ENCODE results near the gene TADA3. TPM values are rescaled to one million over a fixed set of nuclear protein-coding genes. Genes with fewer than 3 reads are reported as not detected.

The TADA3 gene
- polyA plus RNA-seq, 2 of the 4 experiments (the other 2 are of a cell fraction), result 42.6 to 50.3 TPM

DNA sequence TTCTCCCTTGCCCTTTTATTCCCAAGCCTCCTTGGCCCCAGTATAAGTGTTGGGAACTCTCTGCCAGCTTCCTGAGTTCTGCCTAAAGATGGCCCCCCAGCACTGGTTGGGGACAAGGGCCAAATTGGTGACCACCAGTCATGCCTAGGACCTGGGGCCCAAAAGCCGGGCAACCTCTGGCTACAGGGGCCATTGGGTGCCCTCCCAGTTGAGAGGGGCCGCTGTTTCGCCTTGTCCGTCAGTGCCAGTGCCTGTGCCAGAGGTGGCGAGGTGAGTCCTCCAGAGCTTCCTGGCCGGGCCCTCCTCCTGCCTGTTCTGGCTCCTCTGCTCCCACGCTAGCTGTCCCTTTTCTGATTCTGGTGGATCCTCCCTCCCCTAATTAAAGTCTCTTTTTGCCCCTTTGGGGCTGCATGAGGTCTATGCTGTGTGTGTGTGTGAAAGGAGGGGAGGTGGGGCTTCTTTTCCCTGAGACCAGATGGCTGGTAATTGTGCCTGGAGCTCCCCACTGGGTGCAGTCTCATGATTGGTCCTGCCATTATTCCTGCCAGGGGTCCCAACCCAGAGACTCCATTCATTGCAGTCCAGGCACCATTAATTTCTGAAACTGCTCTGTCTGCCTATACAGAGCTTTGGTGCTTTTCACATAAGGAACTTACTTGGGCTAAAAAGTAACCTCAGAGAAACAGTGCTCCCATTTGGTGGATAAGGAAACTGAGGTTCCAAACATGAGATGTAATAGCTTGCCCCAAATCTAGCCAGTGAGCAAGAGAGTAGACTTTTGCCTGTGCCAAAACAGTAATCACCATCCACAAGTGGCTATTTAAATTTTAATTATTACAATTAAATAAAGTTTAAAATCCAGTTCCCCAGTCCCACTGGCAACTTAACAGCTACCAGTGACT is 14.7 kb upstream of the TADA3 start:
- FAIRE-seq, result no peak
- ChIA-PET POLR2A (interaction anchor here (3.2 kb wide), 1 partner anchor 14 kb away, joined by 17 read pairs; the partner anchor contains the start of genes ARPC4 and TADA3), CTCF (interaction anchor here (0.6 to 2.0 kb wide), 9 partner anchors 14 to 440 kb away, joined by 3 to 8 read pairs (median 3); partner anchors contain the start of genes ARPC4, CRELD1 and TADA3)
- H3K4me3 ChIP-seq, result no peak overlapping the region
- no peaks in the 10 kb centered on the region for H3K9me3 ChIP-seq
- H3K4me1 ChIP-seq, result peaks cover 25% of the 10 kb centered on the region
- no peak overlapping the region for H3K27ac ChIP-seq
- ATAC-seq, result no peak
- no peak overlapping the region for H3K4me2 ChIP-seq
- no peak for DNase-seq (ENCODE audit: low read depth in 1 of 2, low spot score in 1 of 2)
- 0 out of 2 replicates have a peak, but pooled peaks have one; percentile 28 for TF ChIP-seq KDM1A (IDR thresholded peaks at IDR 0.05; ENCODE audit: low read depth)
- TF ChIP-seq HEYL (CRISPR knock-in tag; IDR thresholded peaks at IDR 0.05), result no peak
- WGBS (ENCODE audit: missing lambda C conversion rate), result 100% methylated on average over 7 of the region's 7 CpGs

DNA sequence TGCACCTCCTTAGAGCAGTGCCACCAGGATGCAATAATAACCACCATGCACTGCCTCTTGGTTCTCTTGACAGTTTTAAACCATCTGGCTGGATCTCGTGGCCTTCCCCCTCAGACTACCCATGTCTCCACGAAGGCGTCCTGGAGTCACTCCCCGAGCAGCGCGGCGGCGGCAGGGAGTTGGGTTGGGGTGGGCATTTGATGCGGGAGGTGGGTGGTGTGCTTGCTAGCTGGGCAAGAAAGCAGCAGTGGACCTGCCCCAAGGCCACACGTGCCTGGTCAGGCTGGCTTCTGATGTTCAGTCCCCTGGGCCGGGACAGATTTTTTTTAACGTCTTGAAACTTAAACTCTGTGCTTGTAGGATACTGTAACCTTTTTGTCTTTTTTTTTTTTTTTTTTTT is 13.9 kb upstream of the TADA3 start:
- Histone ChIP-seq H3K9me3 (no peaks in the 10 kb centered on the region), H3K27ac (no peak overlapping the region), H3K4me1 (peaks cover 25% of the 10 kb centered on the region), H3K4me2 (no peak overlapping the region), H3K4me3 (no peak overlapping the region)
- ChIA-PET POLR2A (interaction anchor here (3.8 kb wide), 1 partner anchor 13 kb away, joined by 14 read pairs; the partner anchor contains the start of genes ARPC4 and TADA3), CTCF (interaction anchor here (1.2 to 1.9 kb wide), 2 partner anchors 13 to 91 kb away, joined by 5 read pairs; partner anchors contain the start of genes ARPC4 and TADA3)
- FAIRE-seq (no peak), ATAC-seq (no peak), DNase-seq (ENCODE audit: low read depth in 1 of 2, low spot score in 1 of 2) (no peak)
- TF ChIP-seq KDM5A (IDR thresholded peaks at IDR 0.05), result no peak
- TF ChIP-seq ZFP36 (IDR thresholded peaks at IDR 0.05; ENCODE audit: borderline replicate concordance, partially characterized antibody), result no peak
- TF ChIP-seq, protein P1, sequence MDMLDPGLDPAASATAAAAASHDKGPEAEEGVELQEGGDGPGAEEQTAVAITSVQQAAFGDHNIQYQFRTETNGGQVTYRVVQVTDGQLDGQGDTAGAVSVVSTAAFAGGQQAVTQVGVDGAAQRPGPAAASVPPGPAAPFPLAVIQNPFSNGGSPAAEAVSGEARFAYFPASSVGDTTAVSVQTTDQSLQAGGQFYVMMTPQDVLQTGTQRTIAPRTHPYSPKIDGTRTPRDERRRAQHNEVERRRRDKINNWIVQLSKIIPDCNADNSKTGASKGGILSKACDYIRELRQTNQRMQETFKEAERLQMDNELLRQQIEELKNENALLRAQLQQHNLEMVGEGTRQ (IDR thresholded peaks at IDR 0.05), result no peak
- TF ChIP-seq, protein P2, sequence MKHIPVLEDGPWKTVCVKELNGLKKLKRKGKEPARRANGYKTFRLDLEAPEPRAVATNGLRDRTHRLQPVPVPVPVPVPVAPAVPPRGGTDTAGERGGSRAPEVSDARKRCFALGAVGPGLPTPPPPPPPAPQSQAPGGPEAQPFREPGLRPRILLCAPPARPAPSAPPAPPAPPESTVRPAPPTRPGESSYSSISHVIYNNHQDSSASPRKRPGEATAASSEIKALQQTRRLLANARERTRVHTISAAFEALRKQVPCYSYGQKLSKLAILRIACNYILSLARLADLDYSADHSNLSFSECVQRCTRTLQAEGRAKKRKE (CRISPR knock-in tag; IDR thresholded peaks at IDR 0.05; ENCODE audit: low read depth), result no peak
- TF ChIP-seq, protein P3, sequence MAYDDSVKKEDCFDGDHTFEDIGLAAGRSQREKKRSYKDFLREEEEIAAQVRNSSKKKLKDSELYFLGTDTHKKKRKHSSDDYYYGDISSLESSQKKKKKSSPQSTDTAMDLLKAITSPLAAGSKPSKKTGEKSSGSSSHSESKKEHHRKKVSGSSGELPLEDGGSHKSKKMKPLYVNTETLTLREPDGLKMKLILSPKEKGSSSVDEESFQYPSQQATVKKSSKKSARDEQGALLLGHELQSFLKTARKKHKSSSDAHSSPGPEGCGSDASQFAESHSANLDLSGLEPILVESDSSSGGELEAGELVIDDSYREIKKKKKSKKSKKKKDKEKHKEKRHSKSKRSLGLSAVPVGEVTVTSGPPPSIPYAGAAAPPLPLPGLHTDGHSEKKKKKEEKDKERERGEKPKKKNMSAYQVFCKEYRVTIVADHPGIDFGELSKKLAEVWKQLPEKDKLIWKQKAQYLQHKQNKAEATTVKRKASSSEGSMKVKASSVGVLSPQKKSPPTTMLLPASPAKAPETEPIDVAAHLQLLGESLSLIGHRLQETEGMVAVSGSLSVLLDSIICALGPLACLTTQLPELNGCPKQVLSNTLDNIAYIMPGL (CRISPR knock-in tag; IDR thresholded peaks at IDR 0.05; ENCODE audit: borderline replicate concordance), result no peak
- TF ChIP-seq BHLHE40 (IDR thresholded peaks at IDR 0.05; ENCODE audit: low read depth, low read length), result no peak
- TF ChIP-seq, protein P4, sequence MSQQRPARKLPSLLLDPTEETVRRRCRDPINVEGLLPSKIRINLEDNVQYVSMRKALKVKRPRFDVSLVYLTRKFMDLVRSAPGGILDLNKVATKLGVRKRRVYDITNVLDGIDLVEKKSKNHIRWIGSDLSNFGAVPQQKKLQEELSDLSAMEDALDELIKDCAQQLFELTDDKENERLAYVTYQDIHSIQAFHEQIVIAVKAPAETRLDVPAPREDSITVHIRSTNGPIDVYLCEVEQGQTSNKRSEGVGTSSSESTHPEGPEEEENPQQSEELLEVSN (IDR thresholded peaks at IDR 0.05; ENCODE audit: borderline replicate concordance, low read depth), result no peak
- no peak for TF ChIP-seq CEBPB (IDR thresholded peaks at IDR 0.05)
- TF ChIP-seq, protein P5, sequence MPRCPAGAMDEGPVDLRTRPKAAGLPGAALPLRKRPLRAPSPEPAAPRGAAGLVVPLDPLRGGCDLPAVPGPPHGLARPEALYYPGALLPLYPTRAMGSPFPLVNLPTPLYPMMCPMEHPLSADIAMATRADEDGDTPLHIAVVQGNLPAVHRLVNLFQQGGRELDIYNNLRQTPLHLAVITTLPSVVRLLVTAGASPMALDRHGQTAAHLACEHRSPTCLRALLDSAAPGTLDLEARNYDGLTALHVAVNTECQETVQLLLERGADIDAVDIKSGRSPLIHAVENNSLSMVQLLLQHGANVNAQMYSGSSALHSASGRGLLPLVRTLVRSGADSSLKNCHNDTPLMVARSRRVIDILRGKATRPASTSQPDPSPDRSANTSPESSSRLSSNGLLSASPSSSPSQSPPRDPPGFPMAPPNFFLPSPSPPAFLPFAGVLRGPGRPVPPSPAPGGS (IDR thresholded peaks at IDR 0.05), result no peak
- TF ChIP-seq JUN (IDR thresholded peaks at IDR 0.05), result no peak
- TF ChIP-seq HDAC2 (IDR thresholded peaks at IDR 0.05), result no peak
- no peak for TF ChIP-seq CBX8 (IDR thresholded peaks at IDR 0.05)
- TF ChIP-seq GATA3 (IDR thresholded peaks at IDR 0.05; ENCODE audit: borderline replicate concordance), result no peak
- TF ChIP-seq, protein P6, sequence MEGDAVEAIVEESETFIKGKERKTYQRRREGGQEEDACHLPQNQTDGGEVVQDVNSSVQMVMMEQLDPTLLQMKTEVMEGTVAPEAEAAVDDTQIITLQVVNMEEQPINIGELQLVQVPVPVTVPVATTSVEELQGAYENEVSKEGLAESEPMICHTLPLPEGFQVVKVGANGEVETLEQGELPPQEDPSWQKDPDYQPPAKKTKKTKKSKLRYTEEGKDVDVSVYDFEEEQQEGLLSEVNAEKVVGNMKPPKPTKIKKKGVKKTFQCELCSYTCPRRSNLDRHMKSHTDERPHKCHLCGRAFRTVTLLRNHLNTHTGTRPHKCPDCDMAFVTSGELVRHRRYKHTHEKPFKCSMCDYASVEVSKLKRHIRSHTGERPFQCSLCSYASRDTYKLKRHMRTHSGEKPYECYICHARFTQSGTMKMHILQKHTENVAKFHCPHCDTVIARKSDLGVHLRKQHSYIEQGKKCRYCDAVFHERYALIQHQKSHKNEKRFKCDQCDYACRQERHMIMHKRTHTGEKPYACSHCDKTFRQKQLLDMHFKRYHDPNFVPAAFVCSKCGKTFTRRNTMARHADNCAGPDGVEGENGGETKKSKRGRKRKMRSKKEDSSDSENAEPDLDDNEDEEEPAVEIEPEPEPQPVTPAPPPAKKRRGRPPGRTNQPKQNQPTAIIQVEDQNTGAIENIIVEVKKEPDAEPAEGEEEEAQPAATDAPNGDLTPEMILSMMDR (IDR thresholded peaks at IDR 0.05), result no peak
- no peak for TF ChIP-seq MAZ (IDR thresholded peaks at IDR 0.05; ENCODE audit: borderline replicate concordance, low read depth, low read length)
- no peak for TF ChIP-seq EP300 (IDR thresholded peaks at IDR 0.05)
- no peak for TF ChIP-seq CHD4 (IDR thresholded peaks at IDR 0.05; ENCODE audit: borderline replicate concordance)
- WGBS (ENCODE audit: missing lambda C conversion rate), result 95% methylated on average over 12 of the region's 12 CpGs
